Inflammatory macrophage (primary cell): ENCODE results near the gene MTFR1L.

Experiments used
- DNase-seq, 2 donors: peaks; one replicate each; pipeline ENCODE4 v3.0.0-alpha.2; 2020 to 2022

Gene MTFR1L

DNA sequence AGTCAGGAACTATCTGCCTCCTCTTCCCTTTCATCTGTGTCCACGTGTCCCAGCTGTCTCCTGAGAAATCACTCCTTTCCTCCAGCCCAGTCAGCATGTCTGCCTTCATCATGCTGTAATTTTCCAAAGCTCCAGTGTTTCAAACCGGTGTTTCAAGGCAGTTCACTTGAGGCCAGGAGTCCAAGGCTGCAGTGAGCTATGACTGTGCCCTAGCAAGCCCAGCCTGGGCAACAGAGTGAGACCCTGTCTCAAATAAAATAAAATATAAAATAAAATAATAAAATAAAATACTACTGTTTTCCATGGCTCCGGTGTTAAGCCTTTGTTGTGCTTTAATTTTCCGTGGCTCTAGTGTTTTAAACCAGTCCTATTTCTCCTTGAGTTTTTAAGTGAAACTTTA, 27.6 kb upstream of the MTFR1L start:
- DNase-seq: no peak

DNA sequence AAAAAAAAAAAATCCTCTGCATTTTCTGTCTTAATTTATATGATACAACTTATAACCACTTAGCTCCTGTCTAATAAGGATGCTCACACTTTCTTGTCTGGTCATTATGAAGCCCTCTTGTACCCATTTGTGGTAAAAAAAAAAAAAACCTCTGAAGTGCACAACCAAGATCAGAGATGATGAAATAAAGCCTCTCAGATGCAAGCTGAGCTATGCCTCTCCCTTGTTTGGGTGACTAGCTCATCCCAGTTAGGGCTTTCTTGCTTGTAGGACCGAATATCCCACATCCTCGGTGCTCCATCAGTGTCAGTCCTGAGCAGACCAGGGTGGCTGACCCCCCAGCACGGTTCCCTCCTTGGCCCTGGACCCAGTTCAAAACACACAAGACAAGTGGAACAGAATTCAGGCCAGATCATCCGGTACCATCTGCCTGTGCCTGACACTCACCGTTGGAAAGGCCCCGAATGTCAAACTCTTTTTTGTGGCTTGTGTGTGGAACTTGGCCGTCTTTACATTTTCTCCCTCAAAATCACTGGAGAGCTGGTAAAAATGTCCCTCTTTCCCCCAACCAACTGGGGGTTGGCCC, 26.1 kb upstream of the MTFR1L start:
- DNase-seq: no peak

- DNase-seq: no peak
Measured at GRCh38 chr1:25794325-25794724, 25.4 kb upstream of the MTFR1L start.

DNA sequence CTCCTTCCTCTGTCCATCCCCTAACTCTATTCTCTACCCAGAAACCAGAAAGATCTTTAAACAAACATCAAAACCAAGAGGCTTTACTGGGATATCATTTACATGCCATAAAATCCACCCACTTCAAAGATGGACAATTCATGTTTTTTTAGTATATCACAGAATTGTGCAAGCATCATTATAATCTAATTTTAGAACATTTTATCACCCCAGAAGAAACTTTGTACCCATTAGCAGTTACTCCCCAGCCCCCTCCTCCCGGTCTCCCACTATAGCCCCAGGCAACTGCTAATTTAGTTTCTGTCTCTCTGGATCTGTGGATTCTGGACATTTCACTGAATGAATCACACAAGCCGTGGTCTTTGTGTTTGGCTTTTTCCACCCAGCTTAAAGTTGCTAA, 24.5 kb upstream of the MTFR1L start:
- no peak for DNase-seq

- DNase-seq: no peak
Measured at GRCh38 chr1:25795946-25796810, 23.6 kb upstream of the MTFR1L start.

DNA sequence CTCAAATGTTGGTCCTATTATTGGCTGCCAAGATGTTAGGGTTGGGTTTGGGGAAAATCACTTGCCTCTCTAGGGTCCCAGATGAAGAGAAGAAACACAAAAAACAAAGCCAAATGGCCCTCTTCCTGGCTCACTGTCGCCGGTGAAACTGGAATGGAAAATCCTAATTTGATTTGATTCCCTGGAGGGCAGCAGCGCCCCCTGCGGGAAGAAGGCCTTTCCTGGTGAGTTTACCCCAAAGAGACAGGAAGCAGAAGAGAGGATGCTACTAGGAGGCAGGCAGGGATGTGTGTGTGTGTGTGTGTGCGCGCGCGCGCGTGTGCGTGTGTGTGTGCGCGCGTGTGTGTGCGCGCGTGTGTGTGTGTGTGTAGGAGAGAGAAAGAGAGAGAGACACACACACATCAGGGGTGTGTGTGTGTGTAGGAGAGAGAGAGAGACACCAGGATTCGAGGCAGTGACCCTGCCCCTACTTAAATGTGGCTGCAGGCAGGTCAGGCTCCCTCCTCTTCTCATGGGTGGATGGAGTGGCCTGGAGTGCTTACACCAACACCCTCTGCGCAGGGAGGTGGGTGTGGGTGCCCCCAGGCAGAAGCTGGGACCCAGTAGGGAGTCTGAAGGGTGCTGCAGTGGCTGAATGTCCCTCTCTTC, 22.8 kb upstream of the MTFR1L start:
- peak; percentile 76 to 83 for DNase-seq

- peak; percentile 36 to 66 for DNase-seq
Measured at GRCh38 chr1:25797939-25798338, 21.8 kb upstream of the MTFR1L start.

DNA sequence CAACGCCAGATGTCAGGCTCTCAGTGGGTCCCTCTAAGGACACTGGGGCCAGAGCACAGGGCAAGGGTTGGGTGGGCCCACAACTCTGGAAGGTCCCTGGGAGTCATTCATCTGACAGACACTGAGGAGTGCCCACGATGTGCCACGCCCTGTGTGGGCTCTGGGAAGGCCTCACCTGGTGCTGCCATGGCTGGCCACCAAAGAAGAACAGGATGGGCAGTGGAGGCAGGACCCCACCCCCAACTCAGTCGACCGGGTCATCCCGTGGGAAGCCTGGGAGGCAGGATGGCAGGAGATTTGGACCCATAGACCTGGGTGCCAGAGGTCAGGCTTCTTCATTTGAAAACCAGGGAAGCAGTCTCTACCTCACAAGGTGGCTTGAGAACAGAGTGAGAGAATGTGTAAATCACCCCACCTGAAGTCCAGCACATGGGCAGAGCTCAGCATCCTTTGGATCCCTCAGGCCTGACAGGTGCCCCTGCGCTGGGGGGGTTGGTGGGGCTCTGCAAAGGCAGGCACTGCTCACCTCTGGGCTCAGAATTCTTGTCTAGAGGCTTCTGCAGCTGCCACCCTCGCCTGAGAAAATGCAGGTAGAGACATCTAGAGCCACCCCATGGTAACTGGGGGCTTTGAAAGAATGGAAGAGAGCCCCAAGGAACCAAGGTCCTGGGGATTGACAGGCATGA, 20.9 kb upstream of the MTFR1L start:
- DNase-seq: no peak

DNA sequence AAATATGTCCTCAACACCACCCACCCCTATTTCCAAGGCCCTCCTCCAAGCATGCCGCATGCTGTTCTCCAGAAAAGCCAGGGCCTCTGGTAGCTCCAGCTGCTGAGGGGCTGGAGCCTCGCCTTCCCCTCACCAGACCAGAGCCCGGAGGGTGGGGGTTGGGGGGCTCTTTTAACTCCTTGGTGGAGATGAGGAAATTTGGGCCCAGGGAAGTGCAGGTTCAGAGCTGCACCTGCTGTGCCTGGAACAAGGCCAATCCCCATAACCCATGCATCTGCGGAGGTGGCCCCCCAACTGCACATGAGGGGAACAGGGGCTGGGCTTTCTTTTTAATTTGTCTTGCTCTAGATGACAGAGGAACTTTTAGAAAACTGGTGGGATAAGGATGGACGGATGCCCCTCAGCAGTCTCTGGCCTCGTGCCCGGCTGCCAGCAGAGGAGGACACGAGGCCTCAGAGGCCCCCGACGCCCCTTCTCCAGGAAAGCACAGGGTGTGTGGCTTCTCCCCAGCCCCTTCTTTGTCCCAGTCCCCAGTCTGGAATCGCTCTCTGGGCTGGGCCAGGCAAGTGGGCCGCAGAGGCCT, 20.3 kb upstream of the MTFR1L start:
- DNase-seq: no peak

DNA sequence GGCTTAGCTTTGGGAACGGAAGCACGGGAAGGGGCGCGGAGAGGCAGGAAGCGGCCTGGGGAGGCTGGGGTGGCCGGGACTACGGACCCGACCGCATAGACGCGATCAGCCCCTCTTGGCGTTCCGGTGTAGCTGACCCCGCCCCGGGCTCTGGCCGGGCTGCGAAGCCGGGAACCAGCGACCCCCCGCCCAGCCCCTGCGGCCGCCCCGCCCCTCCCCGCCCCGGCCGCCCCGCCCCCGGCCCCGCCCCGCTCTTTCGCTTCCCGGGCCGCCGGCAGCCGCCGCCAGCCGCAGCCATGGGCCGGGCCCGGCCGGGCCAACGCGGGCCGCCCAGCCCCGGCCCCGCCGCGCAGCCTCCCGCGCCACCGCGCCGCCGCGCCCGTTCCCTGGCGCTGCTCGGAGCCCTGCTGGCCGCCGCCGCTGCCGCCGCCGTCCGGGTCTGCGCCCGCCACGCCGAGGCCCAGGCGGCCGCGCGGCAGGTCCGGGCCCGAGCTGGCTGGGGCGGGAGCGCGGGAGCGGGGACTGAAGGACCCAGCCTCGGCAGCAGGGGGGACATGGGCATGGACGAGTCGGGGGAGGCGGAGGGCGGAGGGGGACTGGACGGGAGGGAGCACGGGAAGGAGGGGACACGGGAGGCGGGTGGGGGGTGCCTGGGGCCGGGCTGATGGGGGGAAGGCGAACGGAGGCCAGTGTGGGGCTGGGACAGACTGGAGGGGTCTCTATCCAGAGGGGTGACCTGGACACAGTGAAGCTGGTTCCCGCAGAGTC, 19.6 kb upstream of the MTFR1L start, which contains the start of gene SELENON:
SELENON (plus strand) TSS at position 259 of the 768 bp plus-strand sequence; CDS start at position 297, 38 bp downstream.
- DNase-seq: peak; percentile 27 to 45

DNA sequence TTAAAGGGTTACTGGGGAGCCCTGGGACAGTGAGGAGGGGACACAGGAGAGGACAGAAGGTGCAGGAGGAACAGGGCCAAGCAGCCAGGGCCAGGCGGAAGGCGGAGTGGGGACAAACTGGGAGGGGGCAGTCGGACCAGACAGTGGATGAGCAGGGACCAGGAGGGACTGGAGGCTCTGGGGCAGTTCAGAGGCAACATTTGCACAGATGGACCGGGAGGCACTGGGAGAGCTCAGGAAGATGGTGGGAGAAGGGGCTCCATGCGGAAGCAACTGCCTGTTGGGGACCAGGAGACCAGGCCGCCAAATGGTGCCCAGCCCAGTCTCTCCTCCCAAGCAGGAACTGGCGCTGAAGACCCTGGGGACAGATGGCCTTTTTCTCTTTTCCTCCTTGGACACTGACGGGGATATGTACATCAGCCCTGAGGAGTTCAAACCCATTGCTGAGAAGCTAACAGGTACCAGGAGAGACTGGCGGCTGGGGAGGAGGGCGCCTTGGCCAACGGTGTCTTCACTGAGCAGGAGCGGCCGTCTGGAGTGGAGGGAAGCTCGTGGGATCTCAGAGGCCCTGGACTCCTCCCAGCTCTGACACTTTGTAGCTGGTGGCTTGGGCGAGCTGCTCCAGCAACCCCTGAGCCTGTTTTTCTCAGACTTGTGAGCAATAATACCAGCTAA, 18.9 kb upstream of the MTFR1L start:
- DNase-seq: no peak

DNA sequence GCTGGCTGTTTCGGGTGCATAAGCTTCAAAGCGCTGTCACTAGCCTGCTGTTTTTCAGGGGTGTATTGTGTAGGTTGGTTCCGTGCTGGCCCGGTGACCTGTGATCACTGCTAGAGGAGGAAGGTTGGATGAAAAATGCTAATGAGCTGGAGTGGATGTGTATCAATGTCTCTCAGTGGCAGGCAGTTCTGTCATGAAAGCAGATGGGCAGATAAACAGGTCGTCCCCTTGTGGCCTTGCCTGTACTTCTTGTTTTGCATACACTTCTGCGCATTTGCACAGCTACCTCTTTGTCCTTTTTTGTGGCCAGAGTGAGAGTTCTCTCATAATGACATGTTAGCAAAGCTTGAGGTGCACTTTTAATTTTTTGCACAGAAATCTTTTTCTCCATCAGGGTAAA, 16.8 kb upstream of the MTFR1L start:
- DNase-seq: peak; percentile 31 to 34

DNA sequence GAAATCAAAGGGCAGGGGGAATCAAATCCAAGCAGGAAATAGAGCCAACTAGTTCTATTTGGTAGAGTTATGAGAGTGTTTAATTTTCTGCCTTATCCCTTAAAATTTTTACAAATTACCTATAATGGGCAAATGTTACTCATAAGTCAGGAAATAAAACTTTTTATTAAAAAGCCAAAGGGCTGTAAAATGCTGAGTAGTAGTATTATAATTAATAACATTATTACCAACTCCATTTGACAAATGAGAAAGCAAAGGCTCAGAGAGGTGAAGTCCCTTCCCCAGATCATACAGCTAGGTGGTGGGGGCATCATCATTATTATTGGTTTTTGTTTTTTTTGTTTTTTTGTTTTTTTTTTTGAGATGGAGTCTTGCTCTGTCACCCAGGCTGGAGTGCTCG, 16.4 kb upstream of the MTFR1L start:
- no peak for DNase-seq

DNA sequence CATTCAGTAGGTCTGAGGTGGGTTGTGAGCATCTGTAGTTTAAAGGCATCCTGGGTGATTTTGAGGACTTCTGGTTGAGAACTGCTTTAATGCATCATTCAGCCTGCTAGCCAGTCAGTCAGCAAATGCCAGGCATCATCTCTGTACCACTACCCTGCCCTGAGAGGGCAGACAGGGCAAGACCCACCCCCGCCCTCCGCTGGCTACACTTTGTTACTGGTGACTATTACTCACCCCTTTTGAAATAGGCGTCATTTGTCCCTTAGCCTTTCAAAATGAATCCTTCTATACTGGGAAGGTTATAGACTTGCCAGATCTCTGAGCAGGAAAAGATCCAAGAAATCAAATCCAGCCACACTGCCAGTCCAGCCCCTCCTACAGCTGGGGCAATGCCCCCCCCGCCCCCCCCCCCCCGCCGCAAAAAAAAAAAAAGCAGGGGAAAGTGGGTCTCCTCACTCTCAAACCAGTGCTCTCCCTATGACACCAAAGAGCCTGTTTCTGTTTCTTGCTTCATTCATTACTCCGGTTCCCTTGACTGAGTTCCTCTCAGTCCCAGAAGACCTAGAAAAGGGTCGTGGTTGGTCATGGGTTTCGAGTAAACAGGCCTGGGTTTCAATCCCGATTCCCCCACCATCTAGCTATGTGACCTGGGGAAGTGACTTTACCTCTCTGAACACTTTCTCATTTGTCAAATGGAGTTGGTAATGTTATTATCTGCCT, 15.3 kb upstream of the MTFR1L start:
- DNase-seq: peak; percentile 79 to 83

DNA sequence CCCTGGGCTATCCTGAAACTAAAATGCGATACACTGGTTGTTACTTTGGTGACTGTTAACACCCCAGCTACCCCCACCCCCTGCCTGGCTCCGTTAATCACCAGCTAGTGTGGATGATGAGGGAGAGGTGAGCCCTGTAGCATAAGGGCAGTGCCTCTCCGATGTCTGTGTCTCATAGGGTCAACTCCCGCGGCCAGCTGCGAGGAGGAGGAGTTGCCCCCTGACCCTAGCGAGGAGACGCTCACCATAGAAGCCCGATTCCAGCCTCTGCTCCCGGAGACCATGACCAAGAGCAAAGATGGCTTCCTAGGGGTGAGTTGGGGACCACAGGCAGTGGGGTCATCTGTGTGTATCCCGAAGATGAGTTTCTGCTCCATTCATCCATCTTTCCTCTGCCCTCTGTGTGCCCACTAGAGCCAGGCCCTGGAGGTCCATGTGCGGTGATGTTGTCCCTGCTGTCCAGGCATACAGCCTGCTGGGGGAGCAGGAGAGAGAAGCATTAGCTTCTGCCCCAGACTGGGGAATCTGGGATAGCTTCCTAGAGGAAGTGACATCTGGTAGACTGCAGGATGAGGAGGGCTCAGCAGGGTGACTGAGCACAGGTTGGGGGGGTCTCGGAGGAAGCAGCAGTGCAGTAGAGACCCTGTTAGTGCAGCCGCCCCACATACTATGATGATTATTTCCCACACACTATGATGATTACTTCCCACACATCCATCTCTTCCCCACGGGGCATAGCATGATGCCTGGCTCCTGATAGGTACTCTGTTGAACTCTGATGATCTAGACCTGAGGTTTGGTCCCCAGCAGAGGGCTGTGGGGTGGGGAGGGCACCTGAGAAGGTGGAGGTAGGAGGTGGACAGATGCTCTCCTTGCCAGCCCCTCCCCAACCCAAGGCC, 14.5 kb upstream of the MTFR1L start:
- no peak for DNase-seq

DNA sequence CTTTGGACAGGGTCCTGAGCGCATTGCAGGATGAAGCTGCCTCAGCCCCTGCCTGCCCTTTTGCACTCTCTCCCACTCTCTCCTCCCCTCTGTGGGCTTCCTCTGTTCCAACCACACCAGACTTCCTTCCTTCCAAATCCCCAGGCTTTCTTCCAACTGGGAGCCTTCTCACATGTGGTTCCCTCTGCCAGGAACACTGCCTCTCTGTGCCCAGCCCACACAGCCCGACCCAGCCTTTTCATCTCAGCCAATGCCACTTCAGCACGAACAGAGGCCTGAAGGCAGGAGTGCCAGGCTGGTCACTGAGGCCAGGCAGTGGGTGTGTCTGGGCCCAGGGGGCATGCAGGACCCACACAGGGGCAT, 13.9 kb upstream of the MTFR1L start:
- DNase-seq: peak; percentile 20 to 43

GRCh38 chr1:25806418-25806817, 13.3 kb upstream of the MTFR1L start:
- DNase-seq: peak; percentile 12 to 36

- DNase-seq: peak; percentile 69
Measured at GRCh38 chr1:25807480-25808390, 12.0 kb upstream of the MTFR1L start.
